Activated CD4-positive, alpha-beta T cell treated with anti-CD3 and anti-CD28 coated beads, Interleukin-2, Interleukin-4, amounts not matched to agents 100 ng/mL and 50 ng/mL, durations not matched to agents 16 hours and 8 hours (primary cell): Measurements from ENCODE around the gene PLD1.
"Not testable (repeated sequence)": the region's sequence is repeated elsewhere in the genome, so short reads cannot be mapped to it uniquely, and the experiment has no call there.

Source experiments
- DNase-seq: peaks from one replicate; pipeline ENCODE4 v3.0.0-alpha.2; 2020; ENCODE audit warnings: low spot score

The PLD1 gene

DNA sequence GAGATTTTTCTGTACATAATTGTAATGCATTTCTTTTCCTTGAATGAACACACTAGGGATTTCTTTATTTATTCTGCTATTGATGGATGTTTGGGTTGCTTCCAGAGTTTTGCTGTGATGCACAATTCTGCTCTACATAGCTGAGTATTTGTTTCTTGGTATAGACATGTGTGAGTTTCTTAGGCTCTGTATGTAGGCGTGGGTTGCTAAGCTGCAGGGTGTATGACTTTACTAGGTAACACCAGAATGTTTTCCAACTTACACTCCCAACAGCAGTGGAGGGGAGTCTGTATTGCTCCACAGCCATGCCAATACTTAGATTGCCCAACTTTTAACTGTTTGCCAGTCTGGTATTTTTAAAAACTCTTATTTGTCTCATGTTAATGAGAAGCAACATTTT lies 194.6 kb downstream of the PLD1 start:
- DNase-seq = no peak

DNA sequence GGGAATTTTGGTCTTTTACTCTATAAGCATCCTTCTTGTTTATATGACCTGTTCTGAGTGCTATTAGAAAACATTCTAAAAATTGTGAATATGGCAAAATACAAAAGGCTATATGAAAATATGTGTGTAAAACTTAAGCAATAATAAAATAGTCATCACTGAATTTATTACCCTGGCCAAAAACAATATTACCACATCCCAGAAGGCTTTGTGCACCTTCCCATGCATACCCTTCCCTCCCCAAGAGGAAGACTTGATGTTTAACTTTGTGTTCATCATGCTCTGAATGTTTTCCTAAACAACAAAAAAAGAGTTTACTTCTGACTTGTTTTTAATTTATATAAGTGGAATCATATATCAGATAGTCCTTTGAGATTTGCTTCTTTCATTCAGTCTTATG lies 195.0 kb downstream of the PLD1 start:
- DNase-seq = no peak

DNA sequence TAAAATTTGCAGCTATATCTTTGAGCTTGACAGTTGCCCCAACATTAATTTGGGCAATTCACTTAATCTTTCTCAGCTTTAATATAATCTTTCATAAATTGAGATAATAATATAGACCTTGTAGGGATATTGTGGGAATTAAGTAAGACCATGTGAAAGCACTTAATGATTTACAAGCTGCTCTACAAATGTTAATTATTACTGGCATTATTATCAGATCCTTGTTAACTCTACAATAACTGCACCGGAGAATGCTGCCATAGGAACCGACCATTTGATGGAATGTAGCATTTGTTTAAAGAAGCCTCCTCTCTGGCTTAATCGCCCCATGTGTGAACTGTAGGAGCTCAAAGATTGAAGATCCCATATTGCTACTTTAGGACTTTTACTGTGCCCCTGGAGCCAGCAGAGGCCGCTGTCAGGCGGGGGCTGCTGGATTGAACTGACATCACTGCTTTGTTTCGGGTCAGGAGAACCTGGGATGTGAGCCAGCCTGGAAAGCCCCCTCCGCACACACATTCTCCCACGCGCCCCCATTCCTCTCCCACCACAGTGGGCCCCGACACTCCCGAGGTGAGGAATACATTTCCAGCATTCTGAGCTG lies 195.9 kb downstream of the PLD1 start:
- no peak for DNase-seq

DNA sequence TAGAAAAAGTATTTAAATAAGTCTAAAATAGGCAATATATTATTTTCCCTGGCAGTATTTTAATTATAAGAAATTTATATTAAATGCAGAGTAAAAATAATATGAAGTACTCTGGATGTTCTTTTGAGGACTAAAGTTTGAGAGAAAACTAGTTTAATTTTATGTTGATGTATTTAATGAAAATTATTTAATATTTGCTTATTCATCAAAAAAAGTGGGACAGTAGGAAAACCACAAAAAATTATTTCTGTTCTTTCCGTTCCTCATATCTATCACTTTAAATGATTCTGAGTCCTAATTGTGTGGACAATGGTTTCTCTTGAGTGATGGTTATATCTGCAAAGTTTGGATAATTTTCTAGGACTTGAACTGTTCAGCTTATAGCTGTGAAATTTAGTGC lies 202.8 kb downstream of the PLD1 start:
- DNase-seq = no peak

DNA sequence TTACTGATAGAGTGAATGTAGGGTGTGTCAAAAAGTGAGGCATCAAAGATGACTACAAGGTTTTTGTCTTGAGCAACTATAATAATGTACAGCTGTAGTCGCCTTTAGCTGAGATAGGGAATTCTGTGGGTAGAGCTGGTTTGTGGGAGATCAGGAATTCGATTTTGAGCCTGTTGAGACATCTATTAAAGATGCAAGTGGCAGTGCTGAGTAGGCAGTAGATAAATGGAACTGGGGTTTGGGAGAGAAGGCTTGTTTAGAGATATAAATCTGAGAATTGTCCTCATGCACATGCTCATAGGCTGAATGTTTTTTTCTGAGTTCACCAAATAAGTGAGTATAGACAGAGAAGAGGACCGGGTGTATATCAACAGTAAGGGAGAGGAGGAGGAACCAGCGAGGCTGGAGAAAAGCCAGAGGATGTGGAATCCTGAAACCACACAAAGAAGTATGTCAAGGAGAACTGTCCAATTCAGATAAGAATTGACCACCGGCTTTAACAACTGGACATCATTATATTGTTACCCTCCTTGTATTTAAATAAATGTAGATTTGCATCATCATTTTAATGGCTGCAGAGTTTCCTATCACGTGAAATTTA lies 204.0 kb downstream of the PLD1 start:
- DNase-seq = no peak

DNA sequence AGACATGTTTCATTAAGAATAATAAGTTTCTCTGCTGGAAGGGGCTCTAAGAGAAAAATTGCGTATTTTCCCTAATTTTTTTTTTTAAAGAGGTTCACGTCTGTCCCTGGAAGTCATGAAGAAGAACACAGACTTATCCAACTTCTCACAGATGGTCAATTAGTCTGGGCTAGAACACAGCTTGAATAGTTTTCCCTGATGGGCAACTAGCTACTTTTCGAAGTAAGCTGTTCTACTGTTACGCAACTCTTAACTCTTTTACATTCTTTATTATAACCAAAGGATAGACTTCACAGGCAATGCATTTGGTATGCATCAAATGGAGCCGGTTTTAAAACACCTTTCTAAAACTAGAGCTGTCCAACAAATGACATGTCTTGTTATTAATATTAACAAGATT lies 205.9 kb downstream of the PLD1 start:
- no peak for DNase-seq

DNA sequence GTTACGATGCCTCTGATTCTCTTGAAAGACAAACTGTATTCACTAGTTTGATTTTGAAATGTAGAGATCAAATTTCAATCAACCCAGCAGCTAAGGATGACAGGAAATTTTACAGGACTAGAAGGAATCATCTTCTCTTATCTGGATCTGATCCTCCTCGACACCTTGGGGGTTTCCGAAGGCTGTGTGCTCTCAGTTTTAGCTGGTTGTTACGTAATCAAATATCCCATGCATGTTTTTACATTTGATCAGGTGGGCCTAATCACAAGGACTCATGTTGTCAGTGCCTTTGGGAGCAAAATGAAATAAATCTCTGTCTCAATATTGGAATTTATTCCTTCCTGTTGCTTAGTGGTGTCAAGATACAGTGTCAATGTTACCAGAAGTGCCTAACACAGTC lies 208.2 kb downstream of the PLD1 start:
- DNase-seq = no peak

DNA sequence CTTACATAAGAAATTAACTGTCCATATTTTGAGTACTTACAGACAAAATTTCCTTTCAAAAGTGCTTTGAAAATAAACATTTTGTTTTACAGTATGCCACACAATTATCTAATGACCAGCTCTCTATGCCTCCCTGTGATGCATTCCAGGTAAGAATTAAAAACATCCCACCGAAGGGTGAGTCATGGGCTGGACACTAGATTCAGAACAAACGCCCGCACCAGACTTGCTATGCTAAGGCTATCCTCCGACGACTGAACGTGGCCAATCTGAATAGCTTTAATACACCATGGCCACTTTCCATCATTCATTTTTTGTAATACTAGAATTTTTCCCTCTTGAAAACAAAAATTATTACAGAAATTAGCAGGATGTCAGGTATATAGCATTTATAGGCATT lies 210.3 kb downstream of the PLD1 start:
- DNase-seq = no peak

DNA sequence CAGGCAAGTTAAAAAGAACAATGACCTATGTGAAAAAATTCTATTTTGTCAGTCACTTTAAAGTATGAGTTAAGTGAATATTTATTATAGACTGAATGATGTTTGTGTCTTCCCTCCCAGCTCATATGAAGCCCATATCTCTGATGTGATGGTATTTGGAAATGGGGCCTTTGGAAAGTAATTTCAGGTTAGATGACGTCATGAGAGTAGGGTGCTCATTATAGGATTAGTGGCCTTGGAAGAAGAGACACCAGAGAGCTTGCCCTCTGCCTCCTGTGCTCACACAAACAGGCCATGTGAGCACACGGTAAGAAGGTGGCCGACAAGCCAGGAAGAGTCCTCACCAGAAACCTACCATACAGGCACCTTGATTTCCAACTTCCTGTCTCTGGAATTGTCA lies 211.3 kb downstream of the PLD1 start:
- DNase-seq = no peak

DNA sequence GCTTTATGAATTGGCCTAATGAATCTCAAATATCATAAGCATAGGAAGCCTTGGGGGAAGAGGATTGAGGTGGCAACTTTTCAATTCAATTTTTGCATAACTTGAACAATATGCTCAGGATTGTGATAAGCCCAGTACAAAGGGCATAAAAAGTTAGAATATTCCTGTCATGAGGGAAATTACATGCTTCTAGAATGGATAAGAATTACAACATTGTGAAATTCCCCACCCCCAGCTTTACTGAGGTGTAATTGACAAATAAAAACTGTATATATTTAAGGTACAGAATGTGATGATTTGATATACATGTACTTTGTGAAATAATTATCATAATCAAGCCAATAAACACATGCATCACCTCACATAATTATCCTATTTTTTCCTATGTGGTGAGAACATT lies 217.5 kb downstream of the PLD1 start:
- DNase-seq = no peak

DNA sequence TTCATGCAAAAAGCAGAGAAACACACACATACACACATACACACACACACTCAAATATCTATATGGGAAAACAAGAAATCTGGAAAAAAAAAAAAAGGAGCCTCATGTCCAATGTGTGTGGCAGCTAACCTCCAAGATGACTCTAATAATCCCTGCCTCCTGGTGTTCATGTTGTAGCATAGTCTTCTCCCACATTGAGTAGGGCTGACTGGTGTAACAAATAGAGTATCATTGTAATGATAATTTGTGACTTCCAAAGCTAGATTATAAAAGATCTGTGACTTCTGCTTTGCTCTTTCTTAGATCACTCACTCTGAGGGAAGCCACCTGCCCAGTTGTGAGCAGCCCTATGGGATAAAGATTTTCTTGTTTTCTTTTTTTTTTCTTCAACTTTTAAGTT lies 219.2 kb downstream of the PLD1 start:
- no peak for DNase-seq

DNA sequence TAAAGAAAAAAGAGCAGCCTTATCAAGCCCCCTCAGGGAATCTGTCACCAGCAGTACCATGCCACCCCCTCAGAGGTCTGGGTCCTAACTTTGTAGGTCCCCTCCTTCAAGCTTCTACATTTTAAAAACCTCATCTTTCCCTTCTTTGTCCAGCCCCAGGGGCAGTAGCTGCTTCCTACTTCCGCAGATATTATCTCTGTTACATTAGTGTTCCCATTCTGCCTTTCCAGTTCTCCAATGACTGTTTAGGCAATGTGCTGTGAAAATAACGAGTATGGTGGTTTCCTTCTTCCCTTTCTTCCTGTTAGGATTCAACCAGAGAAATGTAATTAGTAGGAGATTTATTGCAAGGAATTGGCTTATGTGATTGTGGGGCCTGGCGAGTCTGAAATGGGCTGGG lies 224.0 kb downstream of the PLD1 start:
- no peak for DNase-seq

DNA sequence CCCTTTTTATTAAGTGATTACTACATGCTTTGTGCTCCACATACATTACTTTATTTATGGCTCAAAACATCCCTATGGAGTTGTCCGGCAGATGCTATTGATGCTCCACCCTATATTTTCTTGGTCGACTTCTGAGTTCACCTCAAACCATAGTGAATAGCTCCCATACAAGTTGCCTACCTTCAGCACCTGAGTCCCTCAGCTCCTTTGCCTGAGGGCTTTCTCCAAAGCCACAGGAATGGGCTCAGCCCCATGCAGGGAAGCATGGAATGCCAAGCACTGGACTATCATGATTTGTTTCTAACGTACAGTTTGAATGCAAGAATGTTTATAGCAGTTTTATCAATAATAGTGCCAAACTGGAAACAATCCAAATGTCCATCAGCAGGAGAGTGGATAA lies 225.2 kb downstream of the PLD1 start:
- DNase-seq = no peak

DNA sequence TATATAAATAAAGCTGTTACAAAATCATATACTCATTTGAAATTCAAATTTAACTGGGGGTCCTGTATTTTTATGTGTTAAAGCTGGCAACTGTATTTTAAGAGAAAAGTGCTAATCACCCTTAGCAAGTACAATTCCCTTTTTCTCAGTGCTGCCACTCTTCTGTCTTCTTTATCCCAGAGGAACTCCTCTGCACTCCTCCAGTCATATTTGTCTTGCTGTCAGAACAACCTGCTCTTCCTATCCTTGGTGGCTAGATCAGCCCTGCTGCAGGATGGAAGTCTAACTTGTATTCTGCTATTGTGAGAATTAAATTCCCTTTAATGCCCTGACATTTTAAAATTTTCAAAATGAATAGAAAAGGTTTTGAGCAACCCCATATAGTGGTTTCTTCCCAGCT lies 226.2 kb downstream of the PLD1 start:
- DNase-seq = no peak

DNA sequence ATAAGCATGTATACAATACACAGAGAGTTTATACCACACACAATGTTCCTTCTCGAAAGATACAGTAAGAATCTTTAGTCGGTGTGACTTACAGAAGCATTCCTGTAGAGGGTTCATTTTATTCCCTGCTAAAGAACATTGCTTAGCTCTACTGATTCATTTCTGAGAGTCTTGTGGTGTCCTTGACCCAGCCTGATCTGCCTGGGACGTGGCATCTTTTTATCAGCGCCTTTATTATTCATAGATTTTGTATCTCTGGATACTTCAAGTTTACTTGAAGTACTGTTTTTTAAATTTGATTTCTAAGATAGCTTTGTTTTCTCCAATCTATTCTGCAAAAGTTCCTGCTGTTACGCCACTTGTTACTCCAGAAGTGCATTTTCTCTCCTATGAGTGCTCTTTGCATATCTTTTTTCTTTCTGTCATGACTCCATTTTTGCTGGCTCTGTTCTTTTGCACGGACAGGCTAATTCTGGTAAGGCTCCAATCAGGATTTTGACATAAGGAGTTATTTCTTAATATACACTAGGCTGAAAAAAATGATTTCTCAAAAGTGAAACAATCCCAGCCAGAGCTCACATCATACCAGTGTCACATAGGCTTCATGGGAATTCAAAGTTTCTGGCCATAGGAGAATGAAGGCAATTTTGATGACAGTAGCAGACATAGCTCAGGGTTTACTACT lies 235.6 kb downstream of the PLD1 start:
- DNase-seq = no peak

DNA sequence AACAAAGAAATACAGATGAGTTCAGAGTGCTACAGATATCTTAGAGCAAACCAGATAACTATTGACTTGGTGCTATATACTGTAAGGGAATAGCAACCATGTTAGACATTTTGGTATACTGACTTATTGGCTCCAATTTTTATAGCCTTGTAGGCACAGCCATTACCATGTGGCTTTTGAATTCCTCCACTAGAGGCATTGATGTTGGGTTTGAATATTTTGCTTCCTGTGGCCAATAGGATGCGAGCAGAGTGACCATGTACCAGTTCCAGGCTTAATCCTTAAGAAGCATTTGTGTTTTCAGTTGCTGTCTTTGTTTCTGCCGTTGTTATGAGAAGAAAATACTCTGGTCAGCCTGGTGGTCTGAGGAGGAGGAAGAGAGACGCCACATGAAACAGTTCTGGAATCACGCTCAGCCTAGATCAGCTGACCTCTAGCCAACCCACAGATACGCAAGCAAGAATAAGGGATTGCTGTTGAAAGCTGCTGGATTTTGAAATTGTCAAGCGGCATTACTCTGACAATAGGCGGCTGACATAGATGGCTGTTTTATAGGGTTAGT lies 240.6 kb downstream of the PLD1 start:
- DNase-seq = no peak

DNA sequence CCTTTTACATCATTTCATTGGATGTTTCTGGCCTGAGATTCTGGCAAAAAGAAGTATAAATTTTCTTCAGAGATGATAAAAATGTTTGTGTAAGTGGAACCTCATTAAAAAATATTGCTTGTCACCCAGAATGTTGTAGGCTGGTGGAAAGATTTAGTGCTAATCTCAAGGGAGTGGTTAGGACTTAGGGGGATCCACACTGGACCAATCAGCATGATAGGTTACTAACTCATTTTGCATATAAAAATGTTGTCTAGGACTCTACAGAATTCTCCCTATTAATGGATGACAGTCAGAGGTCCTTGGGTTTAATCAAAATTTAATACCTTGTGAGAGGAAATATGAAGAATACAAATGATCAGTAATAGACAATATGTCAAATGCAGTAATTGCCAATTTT lies 241.5 kb downstream of the PLD1 start:
- DNase-seq = no peak

DNA sequence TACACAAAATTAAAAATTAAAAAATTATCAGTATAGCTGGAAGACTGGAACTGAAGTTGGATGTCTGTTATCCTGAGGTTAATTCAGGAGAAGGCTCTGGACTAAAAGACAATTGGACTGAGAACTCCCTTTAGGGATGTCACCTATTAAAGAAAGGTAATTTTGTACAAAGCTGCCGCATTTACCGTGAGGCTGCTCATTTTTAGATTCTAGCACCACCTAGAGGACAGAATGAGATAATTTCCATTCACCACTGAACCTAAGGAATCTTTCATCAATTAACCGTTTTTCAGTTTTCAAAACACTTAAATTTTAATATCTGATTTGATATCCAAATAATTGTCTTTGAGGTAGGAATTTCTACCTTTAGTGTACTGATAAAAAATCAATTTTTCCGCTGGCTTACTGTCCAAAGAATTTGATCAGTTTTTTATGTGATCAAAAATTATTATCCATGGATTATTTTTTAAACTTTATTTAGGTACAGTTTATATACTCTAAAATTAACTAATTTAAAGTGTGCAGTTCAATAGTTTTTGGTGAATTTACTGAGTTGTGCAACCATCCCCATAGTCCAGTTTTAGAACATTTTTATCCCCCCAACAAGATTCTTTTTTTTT lies 243.4 kb downstream of the PLD1 start:
- DNase-seq = peak; percentile 63

DNA sequence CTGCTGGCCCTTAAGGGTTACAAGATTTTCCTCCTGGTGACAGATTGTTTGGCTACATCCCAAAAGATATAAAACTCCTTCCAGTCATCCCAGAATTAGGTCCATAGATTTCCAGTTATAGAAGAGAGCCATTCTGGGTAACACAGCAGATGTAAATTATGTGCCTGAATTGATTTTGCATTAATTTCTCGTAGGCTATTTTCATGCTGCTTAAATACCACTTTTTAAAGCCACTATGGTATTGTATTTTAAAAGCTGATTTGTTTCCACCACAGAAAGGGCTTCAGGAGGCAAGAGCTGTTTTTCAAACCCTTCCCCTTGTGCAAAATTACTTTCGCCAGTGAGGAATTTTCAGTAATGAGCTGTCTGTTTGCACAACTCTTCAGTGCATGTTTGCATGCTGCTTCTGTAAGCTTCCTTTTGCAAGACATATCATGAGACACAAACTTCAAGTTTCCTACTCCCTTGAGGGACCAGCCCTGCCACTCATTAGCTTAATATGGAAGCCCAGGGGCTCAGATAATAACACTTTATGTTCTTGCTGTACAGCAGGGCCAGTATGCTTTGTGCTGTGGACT lies 244.7 kb downstream of the PLD1 start:
- DNase-seq = no peak

DNA sequence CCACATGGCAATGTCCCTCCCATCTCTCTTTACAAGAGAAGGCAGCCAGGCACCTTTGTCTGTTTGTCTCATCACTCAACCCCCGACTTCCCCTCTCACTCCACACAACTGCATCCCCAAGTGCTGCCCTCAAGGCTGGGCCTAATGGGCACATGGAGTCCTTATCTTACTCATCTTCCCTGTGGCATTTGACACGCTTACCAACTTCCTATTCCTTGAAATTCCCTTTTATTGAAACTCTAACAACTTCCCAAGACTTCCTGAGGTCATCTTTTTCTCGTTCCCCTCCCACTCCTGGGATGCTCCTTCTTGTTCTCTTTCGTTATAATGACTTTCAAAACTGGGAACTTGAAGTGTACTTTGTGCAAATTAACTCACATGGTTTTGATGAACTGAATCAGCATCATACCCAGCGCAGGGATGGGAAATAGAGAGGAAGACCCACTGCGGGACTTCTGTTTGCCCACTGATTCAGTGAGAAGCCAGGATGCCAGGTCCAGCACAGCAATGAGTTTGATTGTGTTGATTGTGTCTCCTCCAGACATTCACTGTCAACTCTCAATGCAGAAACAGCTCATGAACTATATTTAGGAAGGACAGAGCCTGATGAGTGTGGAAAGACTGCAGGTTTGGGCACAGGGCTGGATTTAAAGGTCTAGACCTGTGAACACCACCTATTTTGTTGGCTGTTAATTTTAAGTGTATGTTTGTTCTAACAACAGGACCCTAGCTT lies 245.4 kb downstream of the PLD1 start:
- DNase-seq = no peak

DNA sequence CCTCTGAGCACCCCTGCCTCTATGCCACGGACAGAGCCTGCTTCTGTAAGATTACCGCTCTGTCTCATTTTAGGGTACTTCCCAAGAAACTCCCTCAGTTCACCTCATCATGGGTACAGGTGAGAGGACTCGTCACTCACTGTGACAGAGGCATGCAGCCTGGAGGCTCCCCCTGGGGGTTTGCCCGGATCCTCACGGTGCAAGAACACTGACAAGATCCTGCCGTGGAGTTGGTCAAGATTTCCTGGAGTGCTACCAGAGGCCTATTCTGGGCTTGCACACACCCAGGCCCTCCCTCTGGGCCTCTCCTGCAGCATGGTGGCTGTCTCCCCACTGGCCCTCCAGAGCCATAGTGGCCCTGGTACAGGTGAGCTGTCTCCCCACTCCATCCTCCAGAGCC lies 247.0 kb downstream of the PLD1 start:
- no peak for DNase-seq

DNA sequence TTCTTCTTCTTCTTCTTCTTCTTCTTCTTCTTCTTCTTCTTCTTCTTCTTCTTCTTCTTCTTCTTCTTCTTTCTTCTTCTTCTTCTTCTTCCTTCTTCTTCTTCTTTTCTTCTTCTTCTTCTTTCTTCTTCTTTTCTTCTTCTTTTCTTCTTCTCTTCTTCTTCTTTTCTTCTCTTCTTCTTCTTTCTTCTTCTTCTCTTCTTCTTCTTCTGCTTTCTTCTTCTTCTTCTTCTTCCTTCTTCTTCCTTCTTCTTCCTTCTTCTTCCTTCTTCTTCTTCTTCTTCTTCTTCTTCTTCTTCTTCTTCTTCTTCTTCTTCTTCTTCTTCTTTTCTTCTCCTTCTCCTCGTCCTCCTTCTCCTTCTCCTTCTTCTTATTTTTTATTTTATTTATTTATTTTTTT lies 247.8 kb downstream of the PLD1 start:
- not testable (repeated sequence) for DNase-seq
